ENCODE data around the gene PCCB. TPM values are rescaled to one million over a fixed set of nuclear protein-coding genes. Genes with fewer than 3 reads are reported as not detected.

PCCB gene
- total RNA-seq, 2 donors from 2014 or later = 14.5 to 26.4 TPM

- intact Hi-C loops (cut with DNase I) = no loop called here
- no peak overlapping the region for H3K4me3 ChIP-seq
- no peak for ATAC-seq
- no peaks in the 10 kb centered on the region for H3K9me3 ChIP-seq
- H3K4me1 ChIP-seq = peaks cover 14% of the 10 kb centered on the region
- no peak for DNase-seq
- TF ChIP-seq POLR2A (IDR thresholded peaks at IDR 0.05) = no peak
- TF ChIP-seq, protein P1, sequence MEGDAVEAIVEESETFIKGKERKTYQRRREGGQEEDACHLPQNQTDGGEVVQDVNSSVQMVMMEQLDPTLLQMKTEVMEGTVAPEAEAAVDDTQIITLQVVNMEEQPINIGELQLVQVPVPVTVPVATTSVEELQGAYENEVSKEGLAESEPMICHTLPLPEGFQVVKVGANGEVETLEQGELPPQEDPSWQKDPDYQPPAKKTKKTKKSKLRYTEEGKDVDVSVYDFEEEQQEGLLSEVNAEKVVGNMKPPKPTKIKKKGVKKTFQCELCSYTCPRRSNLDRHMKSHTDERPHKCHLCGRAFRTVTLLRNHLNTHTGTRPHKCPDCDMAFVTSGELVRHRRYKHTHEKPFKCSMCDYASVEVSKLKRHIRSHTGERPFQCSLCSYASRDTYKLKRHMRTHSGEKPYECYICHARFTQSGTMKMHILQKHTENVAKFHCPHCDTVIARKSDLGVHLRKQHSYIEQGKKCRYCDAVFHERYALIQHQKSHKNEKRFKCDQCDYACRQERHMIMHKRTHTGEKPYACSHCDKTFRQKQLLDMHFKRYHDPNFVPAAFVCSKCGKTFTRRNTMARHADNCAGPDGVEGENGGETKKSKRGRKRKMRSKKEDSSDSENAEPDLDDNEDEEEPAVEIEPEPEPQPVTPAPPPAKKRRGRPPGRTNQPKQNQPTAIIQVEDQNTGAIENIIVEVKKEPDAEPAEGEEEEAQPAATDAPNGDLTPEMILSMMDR (IDR thresholded peaks at IDR 0.05) = no peak
- H3K27me3 ChIP-seq = no peaks in the 10 kb centered on the region
- no peaks in the 10 kb centered on the region for H3K36me3 ChIP-seq (replicated peaks in 1 of 2; ENCODE audit: insufficient read depth in 1 of 2, low read depth in 2 of 2)
- no peak overlapping the region for H3K27ac ChIP-seq
Measured at GRCh38 chr3:136279092-136279491, 29.0 kb downstream of the PCCB start.

- DNase-seq = no peak
- Histone ChIP-seq H3K27me3 (no peaks in the 10 kb centered on the region), H3K4me1 (peaks cover 14% of the 10 kb centered on the region), H3K36me3 (replicated peaks in 1 of 2; ENCODE audit: insufficient read depth in 1 of 2, low read depth in 2 of 2) (no peaks in the 10 kb centered on the region), H3K4me3 (no peak overlapping the region), H3K9me3 (no peaks in the 10 kb centered on the region), H3K27ac (no peak overlapping the region)
- WGBS, 2 donors = 98 to 100% methylated on average over 2 of the region's 2 CpGs
- no peak for TF ChIP-seq POLR2A (IDR thresholded peaks at IDR 0.05)
- TF ChIP-seq, protein P1 (IDR thresholded peaks at IDR 0.05) = no peak
- ATAC-seq = no peak
- intact Hi-C loops (cut with DNase I) = no loop called here
Measured at GRCh38 chr3:136280961-136281360, 30.8 kb downstream of the PCCB start.

DNA sequence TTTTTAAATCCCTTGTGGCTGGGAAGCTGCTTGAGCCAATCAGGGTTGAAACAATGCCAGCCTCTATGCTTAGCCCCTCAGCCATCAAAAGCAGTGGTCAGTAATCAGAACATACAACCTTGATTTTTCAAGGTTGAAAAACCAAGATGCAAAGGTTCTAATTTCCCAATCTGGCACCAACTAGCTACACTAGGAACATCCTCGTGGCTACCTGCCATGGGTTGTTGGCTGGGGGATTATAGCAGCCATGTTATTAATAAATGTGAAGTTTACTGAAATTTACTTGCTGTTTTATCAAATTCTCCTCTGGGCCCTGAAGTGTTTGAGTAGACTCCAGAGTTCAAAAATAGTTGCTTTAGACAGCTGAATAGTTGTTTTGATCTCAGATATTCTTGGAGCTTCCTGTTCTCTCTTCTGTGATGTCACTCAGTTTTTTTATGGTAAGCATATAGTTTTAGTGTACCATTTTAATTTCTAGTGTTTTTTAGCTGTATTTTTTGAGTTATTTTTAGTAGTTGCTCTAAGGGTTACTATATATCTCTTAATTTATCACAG is 31.9 kb downstream of the PCCB start:
- TF ChIP-seq, protein P1 (IDR thresholded peaks at IDR 0.05) = no peak
- TF ChIP-seq POLR2A (IDR thresholded peaks at IDR 0.05) = no peak
- H3K36me3 ChIP-seq (replicated peaks in 1 of 2; ENCODE audit: insufficient read depth in 1 of 2, low read depth in 2 of 2) = no peaks in the 10 kb centered on the region
- WGBS, 2 donors = 88 to 91% methylated on average over 1 of the region's 1 CpG
- DNase-seq (no peak), ATAC-seq (no peak)
- no peaks in the 10 kb centered on the region for H3K9me3 ChIP-seq
- no peak overlapping the region for H3K4me3 ChIP-seq
- peaks cover 13% of the 10 kb centered on the region for H3K4me1 ChIP-seq
- intact Hi-C loops (cut with DNase I) = no loop called here
- H3K27me3 ChIP-seq = no peaks in the 10 kb centered on the region
- H3K27ac ChIP-seq = no peak overlapping the region

GRCh38 chr3:136283627-136284026 is 33.5 kb downstream of the PCCB start:
- ATAC-seq (no peak), DNase-seq (no peak)
- Histone ChIP-seq H3K27ac (no peak overlapping the region), H3K4me1 (no peaks in the 10 kb centered on the region), H3K9me3 (no peaks in the 10 kb centered on the region), H3K36me3 (replicated peaks in 1 of 2; ENCODE audit: insufficient read depth in 1 of 2, low read depth in 2 of 2) (no peaks in the 10 kb centered on the region), H3K4me3 (no peak overlapping the region), H3K27me3 (no peaks in the 10 kb centered on the region)
- 86% methylated on average over 6 of the region's 6 CpGs for WGBS, 2 donors
- TF ChIP-seq, protein P1 (IDR thresholded peaks at IDR 0.05) = no peak
- TF ChIP-seq POLR2A (IDR thresholded peaks at IDR 0.05) = no peak
- intact Hi-C loops (cut with DNase I) = no loop called here

GRCh38 chr3:136291302-136291701 is 41.2 kb downstream of the PCCB start:
- H3K27me3 ChIP-seq = no peaks in the 10 kb centered on the region
- H3K4me1 ChIP-seq = peaks cover 9% of the 10 kb centered on the region
- no peak for TF ChIP-seq POLR2A (IDR thresholded peaks at IDR 0.05)
- TF ChIP-seq, protein P1 (IDR thresholded peaks at IDR 0.05) = no peak
- ATAC-seq (no peak), DNase-seq (no peak)
- no peaks in the 10 kb centered on the region for H3K9me3 ChIP-seq
- WGBS, 2 donors = 97% methylated on average over 5 of the region's 5 CpGs
- H3K4me3 ChIP-seq = no peak overlapping the region
- H3K27ac ChIP-seq = no peak overlapping the region
- no peaks in the 10 kb centered on the region for H3K36me3 ChIP-seq (replicated peaks in 1 of 2; ENCODE audit: insufficient read depth in 1 of 2, low read depth in 2 of 2)
- intact Hi-C loops (cut with DNase I) = no loop called here

Measured in body of pancreas (tissue), 4 donors.